HG03354 (cell line): Measurements from ENCODE around the gene TSPO.

Experiments used
- ATAC-seq: cut with Tn5 transposase; IDR thresholded peaks from one replicate; pipeline ENCODE4 v1.9.1; 2021; ENCODE audit warnings: mild to moderate bottlenecking; ENCODE audit not compliant: unreplicated experiment, poor library complexity, severe bottlenecking

TSPO gene

DNA sequence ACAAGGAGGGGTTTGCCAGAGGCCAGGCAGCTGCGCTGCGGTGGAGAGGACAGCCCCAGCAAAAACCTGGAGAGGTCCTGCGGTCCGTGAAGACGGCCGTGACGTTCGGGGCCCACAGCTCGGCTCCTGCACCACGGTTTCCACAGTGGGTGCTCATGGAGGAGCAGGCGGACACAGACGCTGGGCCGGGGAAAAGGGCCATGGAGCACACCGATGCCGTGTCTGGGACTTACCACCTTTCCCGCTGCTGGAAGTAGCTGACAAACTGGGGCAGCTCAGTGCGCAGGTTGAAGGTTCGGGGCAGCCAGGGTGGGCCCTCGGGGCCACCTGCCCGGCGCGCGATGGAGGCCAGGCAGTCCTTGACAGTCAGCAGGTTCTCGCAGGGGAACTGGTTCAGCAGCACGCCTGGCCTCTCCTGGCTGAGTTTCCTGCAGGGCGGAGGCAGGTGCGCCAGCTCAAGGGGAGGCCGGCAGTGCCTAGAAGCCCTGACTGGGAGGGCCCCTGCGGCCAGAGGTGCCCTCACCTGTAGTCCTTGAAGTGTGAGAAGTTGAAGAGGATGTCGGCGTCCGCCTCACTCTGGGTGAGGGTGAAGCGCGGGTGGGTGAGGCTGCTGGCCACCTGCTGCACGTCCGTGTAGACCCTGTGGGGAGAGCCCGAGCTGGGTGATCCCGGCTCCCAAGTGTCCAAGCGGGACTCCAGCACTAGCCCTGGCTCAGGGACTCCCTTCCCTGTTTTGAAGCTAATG is 22.8 kb downstream of the TSPO start:
- ATAC-seq = no peak

DNA sequence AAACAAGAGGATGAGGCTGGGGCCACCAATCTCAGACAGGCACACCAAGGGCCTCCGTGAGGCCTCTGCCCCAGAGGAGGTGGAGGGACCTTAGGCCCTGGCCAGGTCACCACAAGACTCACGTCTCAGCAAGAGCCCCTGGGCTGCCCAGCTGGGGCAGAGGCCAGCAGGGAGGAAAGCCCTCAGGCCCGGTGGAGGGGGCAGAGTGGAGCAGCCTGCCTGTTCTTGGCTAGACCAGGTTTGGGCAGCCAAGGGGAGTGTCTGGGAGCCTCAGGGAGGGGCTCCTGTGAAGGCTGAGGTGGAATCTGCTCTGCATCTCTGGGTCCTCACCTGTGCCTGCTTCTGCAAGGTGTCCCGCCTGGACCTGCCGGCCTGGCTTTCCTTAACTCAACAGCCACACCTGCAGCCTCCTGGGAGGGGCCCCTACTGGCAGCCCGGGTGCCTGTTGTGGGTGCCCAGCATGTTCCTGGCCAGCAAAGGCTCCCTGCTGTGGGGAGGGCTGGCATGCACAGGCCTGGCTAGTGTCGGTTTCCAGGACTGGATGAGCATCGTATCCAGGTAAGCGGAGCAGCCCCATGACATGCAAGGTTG is 23.7 kb downstream of the TSPO start:
- no peak for ATAC-seq

DNA sequence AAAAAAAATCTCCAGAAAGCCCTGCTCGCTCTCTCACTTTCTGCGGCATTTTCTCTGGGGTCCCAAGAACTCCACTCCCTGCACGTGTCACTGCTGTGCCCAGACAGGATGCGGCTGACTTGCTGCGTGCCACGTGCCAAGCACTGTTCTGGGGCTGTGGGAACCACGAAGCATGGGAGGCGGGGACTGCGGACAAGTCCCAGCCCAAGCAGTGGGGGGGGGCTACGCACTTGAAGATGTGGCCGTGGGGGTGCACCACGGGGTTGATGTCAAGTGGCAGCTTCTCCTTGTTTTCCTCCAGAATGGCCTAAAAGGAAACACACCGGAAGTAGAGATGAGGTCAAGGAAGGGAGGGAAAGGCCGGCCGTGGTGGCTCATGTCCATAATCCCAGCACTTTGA is 24.7 kb downstream of the TSPO start:
- ATAC-seq = no peak

DNA sequence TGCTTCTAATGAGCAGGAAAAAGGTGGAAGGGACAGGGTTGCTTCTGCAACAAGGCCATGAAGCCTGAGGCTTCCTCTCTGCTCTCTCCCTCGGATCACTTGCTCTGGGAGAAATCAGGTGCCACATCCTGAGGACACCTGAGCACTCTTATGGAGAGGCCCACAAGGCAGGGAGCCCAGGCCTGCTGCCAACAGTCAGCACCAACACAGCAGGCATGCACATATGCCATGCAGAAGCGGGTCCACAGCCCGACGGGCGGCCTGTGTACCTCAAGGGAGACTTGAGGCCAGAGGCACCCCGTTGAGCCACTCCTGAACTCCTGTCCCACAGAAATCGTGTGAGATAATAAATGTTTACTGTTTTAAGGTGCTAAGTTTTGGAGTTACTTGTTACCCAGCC is 26.1 kb downstream of the TSPO start:
- ATAC-seq = no peak

DNA sequence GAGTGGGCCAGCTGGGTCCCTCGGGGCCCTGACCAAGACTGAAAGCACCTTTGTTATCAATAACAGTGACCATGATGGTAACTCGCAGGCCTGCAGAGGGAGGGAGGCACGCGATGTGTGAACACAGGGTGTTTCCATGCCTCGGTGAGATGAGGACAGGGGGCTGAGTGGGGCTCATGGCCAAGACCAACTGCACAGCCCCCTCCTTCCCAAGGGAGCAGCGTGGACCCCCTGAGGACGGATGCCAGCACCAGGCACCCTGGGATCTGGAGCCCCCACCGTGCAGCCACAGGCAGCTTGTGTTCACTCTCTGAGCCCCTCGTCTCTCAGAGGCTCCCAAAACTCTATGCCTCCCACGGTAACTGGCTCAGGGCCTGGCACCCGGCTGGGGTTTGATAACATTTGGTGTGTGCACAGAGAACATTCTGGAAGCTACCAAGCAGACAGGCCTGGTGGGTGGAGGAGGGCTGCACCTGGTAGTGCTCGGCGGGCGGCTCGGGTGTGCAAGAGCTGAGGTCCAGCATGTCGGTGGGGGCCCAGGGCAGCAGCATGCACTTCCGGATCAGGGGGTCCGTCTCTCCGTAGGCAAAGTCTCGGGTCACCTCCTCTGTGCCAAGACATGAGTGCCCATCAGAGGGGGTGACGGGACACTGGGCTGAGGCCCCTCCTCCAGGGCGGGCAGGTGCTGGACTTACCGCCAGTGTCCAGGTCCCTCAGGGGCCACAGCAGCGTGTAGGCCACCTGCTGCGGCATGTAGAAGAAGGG is 28.0 kb downstream of the TSPO start:
- no peak for ATAC-seq

DNA sequence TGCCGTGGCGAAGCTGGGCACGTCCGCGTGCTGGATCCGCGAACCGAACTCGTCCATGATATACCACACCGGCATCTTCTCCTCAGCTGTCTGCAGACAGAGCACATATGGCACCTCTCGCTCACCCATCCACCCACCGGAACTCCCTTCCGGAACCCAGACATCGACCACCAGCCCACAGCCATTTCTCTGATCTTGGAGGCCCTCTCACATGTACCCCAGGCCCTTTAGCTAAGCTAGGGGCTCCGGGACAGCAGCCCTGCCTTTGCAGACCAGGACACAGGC is 28.5 kb downstream of the TSPO start:
- ATAC-seq = no peak

DNA sequence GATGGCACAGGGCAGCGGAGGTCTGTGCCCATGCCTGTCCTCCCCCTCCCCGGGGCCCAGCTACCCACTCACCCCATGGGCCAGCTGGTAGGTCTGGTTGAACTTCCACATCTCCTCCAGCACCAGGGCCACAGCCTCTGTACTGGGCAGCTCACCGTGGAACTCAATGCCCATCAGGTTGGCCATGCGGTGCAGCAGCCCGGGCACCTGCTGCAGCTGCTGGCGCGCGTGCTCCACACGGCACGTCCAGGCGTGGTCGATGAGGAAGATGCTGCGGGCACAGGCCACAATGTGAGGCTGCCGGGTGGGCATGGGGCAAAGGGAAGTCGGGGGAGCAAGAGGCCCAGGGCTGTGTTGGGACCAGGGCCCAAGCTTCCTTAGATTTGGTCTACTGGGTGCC is 29.3 kb downstream of the TSPO start:
- ATAC-seq = no peak

DNA sequence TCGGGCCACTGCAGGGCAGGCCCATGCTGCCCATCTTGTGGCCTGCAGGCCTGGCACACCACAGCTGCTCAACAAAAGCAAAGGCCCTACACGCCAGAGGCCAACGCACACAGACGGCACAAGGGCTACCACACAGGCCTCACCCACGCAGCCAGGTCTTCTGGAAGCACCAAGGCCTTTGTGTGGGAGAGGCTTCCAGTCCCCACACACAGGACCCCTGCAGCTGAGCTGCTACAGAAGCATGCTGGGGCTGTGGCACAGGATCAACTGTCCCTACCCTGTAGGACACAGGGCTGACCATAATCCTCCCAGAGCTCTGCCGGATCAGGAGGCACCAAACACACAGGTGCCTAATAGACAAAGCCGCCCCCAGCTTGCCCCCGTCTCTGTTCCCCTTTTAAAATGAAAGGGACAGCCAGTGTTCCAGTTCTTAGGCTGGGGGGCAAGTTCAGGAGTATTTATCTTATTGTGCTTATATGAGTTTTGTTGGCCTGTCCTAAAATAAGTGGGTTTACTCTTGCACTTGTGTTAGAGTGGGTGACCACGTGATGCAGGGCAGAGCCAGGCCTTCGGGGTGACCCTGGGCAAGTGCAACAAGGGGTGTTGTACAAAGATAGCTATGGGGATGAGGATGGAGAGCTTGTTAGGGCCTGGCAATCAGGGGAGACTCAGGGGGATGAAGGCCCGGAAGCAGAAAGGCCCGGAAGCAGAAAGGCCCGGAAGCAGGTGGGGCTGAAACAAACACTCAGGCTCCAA is 30.1 kb downstream of the TSPO start:
- ATAC-seq = no peak

DNA sequence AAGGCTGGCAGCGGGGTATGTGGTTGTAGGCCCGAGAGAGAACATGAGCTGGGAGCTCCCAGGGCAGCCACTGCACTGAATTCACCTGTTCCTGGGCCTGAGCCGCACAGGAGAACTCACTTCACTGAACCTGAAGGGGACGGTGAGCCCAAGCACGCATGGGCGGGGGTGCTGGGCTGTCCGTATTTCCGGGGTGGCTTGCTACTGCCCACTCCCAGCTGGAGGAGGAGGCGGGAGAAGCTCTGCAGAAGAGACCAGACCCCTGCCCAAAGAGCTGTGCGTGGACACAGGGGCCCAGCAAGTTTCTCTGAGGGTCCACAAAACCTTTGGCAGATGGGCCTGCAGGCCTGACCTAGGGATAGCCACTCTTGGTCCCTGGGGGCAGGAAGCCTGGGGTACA is 30.8 kb downstream of the TSPO start:
- ATAC-seq = no peak

DNA sequence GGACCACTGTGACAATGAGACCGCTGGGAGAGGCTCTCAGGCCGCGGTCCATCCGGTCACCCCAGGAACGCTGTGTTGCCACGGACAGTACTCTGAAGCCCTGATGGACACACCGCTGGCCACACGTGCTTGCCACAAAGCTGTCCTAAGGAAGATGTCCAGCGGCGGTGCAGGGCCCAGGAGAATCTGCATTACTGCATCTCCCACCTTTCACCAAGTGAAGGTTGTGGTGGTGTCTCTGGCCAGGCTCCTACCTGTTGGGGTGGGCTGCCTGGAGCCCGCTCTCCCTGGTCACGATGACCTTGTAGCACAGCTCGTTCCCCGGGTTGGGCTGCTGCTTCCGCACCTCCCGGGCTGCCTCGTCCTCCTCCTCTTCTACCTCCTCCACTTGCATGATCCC is 31.4 kb downstream of the TSPO start:
- ATAC-seq = no peak

DNA sequence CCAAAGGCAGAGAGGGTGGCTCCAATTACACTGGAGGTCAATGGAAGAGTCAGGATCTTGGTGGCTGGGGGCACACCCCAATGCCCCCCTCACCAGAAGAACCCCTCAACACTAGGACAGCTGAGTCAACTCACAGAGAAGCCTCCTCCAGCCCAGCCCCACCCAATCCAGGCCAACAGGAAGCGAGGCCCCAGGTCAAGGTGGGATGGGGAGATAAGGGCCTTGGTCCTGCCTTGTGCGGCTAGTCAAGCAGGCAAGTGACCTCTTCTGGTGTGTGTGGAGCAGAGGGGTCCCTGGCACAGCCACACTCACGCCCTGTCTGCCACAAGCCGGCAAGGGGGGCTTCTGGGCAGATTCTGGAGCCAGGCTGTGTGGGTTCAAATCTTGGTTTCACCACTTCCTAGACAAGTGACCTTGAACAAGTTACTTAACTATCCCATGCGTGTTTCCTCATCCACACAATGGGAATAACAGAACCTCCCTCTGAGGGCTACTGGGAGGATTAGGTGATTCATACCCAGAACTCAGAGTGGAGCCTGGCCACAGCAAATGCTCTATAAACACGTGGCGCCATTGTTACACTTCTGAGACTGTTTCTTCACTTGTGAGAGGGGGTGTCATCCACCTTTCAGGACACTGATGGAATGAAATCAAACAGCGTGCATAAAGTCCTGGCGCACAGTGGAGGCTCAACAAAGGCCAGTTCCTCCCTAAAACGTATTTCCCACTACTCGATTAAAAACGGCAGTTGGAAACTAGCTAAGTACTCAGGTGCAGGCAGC is 32.3 kb downstream of the TSPO start:
- no peak for ATAC-seq

DNA sequence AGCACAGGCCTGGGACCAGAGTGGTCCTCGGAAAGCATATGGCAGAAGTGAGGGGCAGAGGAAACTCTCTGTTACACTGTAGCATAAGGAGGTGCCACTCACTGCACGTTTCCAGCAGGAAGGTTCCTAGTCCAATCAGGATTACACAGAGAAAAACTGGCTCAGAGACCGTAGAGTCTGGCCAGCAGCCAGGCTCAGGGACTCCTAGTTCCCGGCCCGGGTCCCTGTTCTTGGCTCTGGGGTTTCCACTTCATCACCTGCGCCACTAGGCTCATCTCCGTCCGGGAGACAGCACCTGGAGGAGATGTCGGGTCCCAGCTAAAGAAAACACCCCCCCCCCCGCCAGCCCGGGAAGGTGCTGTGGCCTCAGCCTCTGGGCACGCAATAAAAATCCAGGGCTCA is 34.5 kb downstream of the TSPO start:
- no peak for ATAC-seq

DNA sequence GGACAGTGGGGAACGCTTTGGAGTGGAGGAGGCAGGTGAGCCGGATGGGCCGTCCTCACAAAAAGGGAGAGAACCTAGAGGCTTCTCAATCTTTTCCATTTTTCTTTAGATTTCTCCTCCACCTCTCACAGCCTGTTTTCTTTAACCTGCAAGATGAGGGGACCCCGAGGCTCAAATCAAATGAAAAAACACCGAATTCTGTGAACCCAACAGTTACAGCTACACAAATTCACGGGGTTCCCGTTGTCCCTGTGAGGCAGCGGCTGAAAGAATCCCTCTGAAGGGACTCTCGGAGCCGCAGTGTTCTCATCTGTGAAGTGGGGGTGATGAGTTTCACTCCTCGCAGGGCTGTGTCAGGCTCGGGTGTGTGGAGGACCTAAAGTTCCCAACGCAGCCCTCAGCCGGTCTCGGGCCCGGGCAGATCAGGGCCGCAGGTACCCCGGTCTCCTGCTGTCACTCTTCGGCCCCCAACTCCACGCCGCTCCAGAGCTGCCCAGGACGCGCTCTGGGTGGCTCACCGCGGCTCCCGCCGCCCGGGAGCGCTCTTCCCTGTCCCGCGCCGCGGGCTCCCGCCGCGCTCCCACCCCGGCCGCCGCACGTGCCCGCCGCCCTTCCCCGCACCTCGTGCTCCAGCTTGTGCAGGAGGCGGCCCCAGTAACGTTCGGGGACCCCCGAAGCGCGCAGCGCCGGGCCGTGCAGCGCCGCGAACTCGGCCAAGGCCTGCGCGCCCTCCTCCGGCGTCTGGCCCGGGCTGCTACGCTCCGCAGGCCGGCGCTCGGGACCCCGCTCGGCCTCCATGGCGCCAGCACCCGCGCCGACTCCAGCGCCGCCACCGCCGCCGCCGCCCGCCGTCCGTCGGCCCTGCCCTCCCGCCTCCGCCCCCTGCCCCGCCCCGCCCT is 35.2 kb downstream of the TSPO start, which contains the start of gene TTLL12:
Gene TTLL12 (minus strand): TSS at position 863 of the 899 bp plus-strand sequence. CDS start 65 bp downstream, at position 798.
- peak; percentile 44 for ATAC-seq

DNA sequence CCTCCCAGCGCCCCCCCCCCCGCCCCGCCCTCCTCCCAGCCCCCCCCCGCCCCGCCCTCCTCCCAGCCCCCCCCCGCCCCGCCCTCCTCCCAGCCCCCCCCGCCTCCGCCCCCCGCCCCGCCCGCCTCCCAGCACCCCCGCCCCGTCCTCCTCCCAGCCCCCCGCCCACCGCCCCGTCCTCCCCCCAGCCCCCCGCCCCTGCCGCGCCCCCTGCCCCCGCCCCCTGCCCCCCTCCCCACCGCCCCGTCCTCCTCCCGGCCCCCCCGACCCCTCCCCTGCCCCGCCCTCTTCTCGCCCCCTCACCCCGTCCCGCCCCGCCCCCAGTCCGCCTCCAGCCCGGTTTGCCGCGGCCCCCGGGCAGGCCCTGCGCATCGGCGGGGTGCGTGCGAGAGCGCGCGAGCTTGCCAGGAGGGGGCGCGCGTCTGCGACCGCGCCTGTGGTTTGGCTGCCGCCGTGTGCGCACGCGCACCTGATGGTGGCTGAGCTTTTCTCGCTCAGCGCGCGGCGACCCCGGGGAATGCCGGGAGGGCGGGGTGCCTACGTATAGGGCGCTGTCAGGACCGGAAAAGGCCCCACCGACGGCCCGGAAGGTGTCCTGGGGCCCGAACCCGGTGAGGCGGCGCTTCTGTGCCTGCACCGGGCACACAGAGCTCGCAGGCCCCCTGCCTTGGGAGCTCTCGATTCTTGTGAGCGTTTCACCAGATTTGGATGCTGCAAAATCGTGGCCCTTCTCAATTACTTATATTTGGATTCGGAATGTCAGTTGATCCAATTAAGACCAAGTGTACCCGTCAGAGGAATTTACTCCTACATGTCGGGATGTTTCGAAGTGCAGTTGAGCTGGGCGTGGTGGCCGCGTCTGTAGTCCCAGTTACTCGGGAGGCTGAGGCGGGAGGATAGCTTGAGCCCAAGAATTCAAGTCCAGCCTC is 36.1 kb downstream of the TSPO start:
- peak; percentile 82 for ATAC-seq

DNA sequence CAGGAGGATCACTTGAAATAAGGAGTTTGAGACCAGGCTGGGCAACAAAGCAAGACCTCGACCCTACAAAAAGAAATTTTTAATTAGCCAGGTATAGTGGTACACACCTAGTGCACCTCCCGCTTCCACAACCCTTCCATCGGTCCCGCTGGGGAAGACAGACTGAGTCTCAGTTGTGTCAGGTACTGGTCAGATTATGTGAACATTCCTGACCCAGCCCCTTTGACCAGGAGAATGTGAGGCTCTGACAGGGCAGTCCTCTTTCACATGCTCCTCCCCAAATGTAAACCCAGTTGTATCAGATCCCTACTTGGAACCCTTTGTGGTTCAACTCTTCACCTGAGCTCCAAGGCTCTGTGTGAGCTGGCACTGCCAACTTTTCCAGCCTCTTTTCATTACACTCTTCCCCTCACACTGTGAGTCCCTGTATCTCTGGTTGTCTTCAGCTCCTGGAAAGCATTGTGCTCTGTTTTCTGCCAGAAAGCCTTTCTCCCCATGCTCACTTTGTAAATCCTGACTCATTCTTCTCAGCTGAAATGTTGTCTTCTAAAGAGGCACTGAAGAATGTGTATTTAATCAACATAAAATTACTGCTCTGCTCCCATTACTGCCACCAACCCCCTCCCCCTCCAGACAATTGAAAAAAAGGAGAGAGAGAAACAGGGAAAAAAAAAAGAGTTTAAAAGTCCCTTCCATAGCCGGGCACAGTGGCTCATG is 37.6 kb downstream of the TSPO start:
- ATAC-seq = no peak

DNA sequence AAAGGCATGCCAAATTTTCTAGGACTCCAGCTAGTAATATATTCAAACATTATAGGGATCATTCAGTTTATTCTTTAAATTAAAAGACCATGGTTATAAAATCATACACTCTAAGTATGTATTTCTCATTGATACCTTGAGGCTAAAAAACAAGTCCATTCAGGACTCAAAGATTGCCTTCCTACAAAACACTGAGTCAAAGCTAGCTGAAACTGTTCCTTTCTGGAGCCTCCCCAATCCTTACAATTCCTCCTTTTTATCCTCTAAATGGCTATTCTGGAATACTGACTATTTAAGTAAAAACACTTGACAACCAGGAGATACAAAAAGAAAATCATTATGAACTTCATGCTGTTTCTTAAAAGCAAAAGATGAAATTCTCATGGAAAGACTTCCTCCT is 40.5 kb downstream of the TSPO start:
- ATAC-seq = no peak

DNA sequence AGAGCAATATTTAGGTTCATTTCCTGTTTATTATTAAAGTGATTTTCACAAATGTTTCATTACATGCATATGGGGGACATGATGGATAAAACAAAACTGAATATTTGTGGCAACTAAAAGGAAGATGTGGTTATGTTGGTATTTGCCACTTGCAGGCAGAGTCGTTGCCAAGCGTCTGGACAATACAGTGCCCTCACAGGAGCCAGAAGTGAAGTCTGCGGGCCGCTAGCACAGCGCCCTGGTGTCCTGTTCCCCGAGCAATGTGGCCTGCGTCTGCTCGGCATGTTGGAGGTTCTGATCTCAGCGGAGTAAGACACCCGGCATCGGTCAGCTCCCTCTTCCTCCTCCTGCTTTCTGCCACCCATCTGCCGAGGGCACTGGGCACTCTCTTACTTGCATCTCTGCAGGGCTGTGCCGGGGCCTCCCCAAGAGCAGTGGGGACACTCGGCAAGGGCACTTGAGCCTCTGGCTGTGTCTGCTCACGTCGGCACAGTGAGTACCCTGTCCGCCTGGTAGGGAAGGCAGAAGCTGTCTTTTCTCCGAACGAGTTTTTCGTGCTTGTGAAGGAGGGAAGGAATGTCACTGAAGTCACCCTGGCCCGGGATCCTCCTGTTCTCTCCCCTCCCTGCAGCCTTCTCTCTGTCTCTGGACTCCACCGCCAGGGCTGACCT is 46.0 kb downstream of the TSPO start:
- ATAC-seq = no peak
